NCI-H345 (cell line): ENCODE results near the gene TRIO.

ENCODE experiments used
- DNase-seq: peaks from one replicate; lab custom pipeline; 2025; lab: John Stamatoyannopoulos, UW

TRIO gene

GRCh38 chr5:14460844-14461398 lies 317.8 kb downstream of the TRIO start:
- no peak for DNase-seq

DNA sequence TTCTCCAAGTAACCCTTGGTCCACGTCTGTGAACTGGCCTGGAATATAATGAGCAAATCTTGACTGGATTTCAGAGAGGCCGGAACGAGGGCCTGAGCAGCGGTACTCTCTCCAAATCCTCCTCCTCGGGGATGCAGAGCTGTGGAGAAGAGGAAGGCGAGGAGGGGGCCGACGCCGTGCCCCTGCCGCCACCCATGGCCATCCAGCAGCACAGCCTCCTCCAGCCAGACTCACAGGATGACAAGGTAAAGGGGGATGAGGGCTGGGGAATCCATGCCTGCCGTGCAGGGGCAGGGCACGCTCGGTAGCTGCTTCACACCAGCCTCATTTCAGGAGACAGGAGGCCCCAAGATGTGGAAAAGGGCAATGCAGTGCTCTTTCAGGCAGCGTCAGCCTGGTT lies 319.5 kb downstream of the TRIO start:
- no peak for DNase-seq

DNA sequence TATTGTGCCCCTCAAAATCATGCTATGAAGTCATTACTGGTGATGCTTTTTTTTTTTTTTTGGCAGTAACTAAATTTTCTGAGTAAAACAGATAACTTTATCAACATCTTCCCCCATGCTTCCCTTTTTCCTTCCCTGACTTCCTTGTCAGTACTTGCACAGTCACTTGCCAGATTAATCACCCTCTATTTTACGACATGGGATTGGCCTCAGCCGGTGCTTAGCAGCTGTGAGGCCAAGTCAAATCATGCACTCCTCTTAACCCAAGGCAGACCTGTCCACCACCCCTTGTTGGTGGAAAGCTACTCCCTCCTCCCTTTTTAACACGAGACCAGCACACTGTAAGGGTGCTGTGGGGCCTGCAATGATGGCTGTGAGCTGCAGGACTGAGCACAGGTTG lies 320.5 kb downstream of the TRIO start:
- no peak for DNase-seq

DNA sequence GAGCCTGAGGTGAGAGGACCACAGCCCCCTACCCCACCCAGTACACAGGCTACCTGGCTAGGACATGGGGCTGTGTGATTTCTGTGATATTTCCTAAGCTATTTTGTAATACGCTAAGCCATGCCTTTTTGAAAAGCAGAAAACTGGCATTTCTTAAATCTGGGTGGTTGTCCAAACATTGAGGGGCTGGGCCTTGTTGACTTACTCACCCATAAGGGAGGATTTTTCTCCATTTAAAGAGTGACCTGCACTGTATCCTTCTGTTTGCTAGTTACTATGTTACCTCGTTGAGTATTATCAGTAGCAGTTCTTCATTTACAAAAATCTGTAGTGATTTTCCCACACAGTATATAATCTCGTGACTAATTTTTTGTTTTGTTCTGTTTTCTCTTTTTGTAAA lies 321.0 kb downstream of the TRIO start:
- DNase-seq: no peak

DNA sequence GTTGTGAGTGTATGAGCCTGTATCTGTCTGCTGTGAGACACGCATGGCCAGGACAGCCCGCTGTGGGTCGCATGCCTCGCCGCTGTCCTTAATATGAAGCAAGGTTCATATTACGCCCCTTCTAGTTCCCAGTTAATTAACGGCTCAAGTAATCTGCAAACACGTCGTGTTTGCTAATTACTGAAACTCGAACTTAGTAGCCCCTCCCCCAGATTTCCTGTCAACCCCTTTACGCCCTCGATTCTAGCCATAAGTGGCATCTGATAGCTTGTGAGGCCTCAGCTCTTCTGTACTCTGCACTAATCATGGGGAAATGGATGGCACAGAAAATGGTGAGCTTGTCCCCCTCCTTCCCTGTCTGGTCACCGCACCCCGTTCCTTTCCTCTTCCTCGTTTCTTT lies 321.5 kb downstream of the TRIO start:
- no peak for DNase-seq

GRCh38 chr5:14465116-14465515 lies 322.0 kb downstream of the TRIO start:
- no peak for DNase-seq

- no peak for DNase-seq
Observed at GRCh38 chr5:14465776-14466175, 322.6 kb downstream of the TRIO start.

DNA sequence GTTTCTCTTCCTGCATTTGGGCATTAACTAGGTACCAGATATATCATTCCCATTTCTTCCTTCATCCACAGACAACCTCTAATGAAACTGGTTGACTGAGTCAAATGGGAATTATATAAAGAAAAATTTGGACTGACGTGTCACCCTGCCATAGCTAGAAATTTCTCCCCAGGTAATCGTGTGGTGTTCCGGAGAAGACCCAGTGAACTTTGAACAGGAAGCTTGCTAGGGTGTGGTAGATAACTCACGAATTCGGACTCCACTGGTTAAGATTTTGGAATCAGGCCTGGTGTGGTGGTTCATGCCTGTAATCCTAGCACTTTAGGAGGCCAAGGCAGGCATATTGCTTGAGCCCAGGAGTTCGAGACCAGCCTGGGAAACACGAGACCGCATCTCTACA lies 324.1 kb downstream of the TRIO start:
- no peak for DNase-seq

DNA sequence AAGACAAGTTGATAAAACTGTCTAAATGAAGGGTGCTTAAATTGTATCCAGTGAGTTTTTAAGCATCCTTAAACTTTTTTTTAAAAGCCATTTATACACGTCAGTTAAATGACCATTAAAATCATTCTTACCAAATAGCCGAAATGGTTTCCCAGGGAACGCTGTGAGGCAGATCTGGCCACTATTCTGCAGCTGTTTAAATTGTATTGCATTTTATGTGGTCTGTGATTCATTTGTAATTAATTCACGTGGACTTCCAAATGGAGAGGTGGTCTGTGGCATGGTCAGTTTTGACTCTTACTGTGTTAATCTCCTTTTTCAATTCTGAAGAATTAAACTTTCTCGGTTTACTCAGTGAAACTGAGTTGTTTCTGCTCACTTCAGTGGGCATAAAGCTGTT lies 324.7 kb downstream of the TRIO start:
- DNase-seq: no peak

- no peak for DNase-seq
Observed at GRCh38 chr5:14469551-14470377, 326.6 kb downstream of the TRIO start.

DNA sequence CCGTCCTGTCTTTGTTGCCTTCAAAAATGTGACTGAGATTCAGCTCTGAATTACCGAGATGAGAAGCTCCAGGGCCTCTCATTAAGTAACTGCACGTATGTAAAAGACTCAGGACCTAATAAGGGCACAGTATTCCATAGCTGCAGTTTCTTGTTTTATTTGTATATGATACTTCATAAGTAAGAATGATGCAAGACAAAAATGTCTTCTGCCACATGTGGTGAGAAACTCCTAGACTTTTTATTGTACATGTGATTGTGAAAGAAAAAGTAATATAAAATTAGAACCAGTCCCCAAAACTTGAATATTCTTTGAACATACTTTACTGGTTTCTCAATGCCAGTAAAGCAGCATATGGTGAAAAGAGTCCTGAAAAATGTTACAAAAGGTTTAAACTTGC lies 328.4 kb downstream of the TRIO start:
- DNase-seq: no peak

- no peak for DNase-seq
Observed at GRCh38 chr5:14472986-14473567, 329.9 kb downstream of the TRIO start.

- no peak for DNase-seq
Observed at GRCh38 chr5:14475045-14475444, 331.9 kb downstream of the TRIO start.

DNA sequence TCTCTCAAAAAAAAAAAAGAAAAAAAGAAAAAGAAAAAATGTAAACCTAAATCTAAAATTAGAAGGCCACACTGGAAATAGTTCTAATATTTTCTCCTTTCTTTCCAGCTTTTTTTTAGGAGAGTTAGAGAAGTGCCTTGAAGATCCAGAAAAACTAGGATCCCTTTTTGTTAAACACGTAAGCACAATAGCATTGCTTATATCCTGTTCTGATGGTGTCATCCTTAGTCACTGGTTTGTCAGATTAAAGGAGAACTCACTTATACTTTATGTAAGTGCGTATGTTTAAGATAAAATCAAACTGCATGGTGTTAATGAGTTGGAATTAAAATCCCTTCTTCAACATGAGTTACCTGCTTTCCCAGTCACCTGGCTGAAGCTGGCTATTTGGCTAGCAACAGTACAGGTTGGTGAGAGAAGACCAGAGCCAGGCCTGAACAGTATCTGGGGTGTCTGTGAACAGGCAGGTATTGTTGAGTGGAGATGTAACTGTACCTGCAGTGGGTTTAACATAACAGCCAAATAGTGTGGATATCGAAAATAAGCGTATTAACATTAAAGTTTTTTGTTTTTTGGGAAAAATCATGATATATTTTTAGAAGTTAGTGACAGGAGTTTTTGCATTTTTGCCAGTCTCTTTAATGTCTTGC lies 333.8 kb downstream of the TRIO start:
- no peak for DNase-seq

- no peak for DNase-seq
Observed at GRCh38 chr5:14479143-14479696, 336.1 kb downstream of the TRIO start.

DNA sequence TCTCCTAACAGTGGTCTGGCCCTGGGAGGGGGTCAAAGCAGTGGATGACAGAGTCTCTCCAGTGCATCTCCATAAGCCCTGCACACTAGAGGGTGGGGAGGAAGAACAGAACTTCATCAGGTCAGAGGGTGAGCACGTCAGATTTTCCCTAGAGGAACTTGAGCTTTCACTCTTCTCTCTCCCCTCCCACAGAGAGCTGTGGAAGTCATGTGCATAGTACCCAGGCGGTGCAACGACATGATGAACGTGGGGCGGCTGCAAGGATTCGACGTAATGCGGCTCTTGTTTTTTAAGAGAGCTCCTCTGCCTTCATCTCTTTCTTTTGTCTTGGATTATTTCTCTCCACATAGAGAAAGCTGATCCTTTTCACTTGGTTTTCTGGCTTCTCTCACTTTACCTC lies 338.2 kb downstream of the TRIO start:
- no peak for DNase-seq

DNA sequence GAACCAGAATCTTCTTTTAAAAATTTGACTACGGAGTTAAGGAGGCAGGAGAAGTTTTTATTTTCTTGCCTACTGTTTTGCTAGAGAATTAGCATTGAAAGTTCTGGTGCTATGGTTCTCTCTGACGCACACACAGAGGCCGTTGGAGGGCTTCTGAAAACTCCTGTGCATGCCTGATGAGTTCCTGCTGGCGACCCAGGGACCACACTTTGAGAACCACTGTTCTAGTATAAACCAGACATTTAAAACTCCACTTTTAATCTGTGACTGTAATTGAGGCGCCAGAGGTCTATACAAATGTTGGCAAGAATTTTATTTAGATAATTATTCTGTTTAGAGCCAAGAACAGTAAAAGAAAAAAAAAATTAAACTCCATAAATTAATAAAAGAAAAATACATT lies 338.9 kb downstream of the TRIO start:
- DNase-seq: no peak

DNA sequence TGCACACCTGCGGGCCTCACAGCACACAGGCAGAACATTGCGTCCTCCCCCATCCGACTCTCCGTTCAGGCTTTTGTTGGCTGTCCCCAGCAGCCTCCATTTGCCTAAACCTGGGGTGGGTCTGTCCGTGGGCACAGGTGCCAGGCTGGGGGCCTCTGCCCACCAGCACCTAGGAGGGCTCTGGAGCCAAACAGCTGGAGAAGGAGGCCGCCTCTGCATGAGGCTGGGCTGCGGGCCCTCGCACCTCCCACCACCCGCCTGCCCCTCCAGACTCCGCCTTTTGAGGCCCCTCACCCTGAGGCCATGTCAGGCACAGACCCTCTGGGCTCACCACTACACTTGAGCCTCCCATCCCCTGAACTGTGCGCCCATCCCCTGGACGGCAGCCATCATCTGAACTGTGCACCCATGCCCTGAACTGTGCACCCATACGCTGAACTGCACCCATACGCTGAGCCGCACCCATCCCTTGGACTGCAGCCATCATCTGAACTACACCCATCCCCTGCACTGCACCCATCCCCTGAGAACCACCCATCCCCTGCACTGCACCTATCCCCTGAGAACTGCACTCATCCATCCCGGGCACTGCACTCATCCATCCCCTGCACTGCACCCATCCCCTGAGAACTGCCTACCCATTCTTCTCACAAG lies 340.5 kb downstream of the TRIO start:
- no peak for DNase-seq

GRCh38 chr5:14486486-14486885 lies 343.3 kb downstream of the TRIO start:
- no peak for DNase-seq

DNA sequence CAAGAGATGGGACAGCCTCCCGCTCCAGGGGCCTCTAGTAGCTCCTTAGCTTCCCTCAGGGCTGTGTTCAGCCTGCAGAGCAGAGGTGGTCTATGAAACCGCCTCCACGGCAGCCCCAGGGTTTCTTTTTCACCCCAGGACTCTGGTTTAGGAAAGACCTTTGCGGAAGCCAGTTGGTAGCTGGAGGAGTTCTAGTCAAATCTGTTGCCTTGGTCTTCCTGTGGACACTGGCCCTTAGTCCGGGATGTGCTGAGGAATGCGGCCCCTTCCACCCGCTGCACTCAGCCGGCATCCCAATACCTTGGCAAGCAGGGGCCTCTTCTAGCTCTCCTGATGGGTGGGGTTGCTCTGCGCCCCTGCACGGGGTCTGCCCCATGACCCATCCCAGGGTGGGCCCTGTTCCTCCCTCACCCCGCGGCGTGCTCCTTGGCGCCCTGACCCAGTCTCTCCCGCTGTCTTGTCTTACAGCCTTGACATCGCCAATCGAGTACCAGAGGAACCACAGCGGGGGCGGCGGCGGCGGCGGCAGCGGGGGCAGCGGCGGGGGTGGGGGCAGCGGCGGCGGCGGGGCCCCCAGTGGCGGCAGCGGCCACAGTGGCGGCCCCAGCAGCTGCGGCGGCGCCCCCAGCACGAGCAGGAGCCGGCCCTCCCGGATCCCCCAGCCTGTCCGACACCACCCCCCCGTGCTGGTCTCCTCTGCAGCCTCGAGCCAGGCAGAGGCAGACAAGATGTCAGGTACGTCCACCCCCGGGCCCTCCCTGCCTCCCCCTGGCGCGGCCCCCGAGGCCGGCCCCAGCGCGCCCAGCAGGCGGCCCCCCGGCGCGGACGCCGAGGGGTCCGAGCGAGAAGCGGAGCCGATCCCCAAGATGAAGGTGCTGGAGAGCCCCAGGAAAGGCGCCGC lies 344.1 kb downstream of the TRIO start:
- no peak for DNase-seq

DNA sequence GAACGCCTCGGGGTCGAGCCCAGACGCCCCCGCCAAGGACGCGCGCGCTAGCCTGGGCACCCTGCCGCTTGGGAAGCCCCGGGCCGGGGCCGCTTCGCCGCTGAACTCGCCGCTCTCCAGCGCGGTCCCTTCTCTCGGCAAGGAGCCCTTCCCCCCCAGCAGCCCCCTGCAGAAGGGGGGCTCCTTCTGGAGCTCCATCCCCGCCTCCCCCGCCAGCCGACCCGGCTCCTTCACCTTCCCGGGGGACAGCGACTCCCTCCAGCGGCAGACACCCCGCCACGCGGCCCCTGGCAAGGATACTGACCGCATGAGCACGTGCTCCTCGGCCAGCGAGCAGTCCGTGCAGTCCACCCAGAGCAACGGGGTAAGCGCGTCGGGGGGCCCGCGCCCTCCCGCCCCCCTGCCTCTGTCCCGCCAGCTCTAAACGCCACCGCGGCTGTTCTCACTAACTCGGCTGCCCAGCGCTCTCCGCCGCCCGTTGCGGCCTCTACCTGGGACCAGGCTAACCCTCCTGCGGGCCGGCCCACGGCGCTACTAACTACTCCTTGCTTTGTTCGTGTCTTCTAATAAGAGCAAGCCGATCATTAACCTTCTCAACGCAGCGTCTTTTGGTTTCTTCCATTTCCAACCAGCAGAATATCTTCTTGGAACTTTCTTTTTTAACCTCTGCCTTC lies 344.9 kb downstream of the TRIO start:
- no peak for DNase-seq
